ENCODE data around the gene GRAMD2A.

- TF ChIP-seq POLR2A (IDR thresholded peaks at IDR 0.05; ENCODE audit: low read depth, low read length) (no peak), MYC (IDR thresholded peaks at IDR 0.05; ENCODE audit: low read depth, low read length) (no peak)
These were observed 17.5 kb downstream of the GRAMD2A start for GRCh38 chr15:72179950-72180581.

Data from endothelial cell of umbilical vein (primary cell).